ENCODE results near the gene GTF3C1. TPM values are rescaled to one million over a fixed set of nuclear protein-coding genes. Genes with fewer than 3 reads are reported as not detected.

The GTF3C1 gene
- total and polyA plus RNA-seq, 2 of the 13 experiments (the other 11 are each of a cell fraction or from before 2014, with no cell fraction given) = 29.2 to 72.7 TPM

DNA sequence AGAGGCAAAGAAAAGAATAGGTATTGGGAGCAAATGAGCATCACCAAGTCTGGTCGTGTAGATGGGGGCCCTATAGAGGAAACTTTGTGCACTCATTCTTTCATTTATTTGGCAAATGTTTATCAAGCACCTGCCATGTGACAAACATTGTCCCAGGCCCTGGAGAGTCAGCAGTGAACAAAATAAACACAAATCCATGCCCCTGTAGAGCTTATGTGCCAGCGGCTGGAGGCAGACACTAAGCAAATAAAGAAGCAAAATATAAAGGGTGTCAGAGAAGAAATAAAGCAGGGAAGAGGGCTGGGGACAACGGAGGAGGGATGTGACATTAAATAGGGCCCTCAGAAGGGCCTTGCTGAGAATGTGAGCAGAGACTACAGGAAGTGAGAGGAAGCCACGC, 45.8 kb upstream of the GTF3C1 start (continued):
- TF ChIP-seq MED8 (CRISPR knock-in tag; IDR thresholded peaks at IDR 0.05; ENCODE audit: insufficient replicate concordance) = no peak
- TF ChIP-seq ZNF776 (CRISPR knock-in tag; IDR thresholded peaks at IDR 0.05) = no peak

DNA sequence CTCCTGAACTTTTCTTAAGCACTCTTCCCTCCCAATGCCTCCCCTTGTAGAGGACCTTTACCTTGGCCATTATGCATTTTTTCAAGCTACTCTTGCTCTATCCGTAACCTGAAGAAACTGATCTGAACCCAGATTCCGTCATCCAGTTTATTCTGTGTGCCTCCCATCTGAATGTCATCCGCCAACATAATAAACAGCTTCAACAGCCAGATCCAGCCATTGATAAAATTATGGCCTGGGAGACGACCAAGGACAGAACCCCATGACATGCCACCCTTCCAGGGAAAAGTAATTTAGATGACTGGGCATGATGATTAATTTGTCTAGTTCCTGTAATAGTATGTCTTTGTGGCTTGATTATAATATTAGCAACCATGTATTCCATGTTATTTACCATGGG, 42.1 kb upstream of the GTF3C1 start:
- H3K79me2 ChIP-seq (ENCODE audit: insufficient read depth, low read length) = no peaks in the 10 kb centered on the region
- in situ Hi-C loops (cut with HindIII; ENCODE audit: extremely low pct_ligation_motif_present, low pct_unique_long_range_greater_than_20kb) (no loop called here), intact Hi-C loops (cut with micrococcal nuclease; ENCODE audit: unreplicated experiment) (no loop called here)
- peaks cover 14% of the 10 kb centered on the region for H3K4me1 ChIP-seq (ENCODE audit: insufficient read depth, low read length)
- no TSS peak for BruUV-seq (replicated peaks)
- no peak for TF ChIP-seq BORCS8-MEF2B (CRISPR knock-in tag; IDR thresholded peaks at IDR 0.05)
- no peaks in the 10 kb centered on the region for H4K20me1 ChIP-seq (ENCODE audit: insufficient read depth, low read length)
- 95% methylated on average over 4 of the region's 4 CpGs for WGBS (ENCODE audit: low lambda C conversion rate)
- no peaks in the 10 kb centered on the region for H3K27me3 ChIP-seq (ENCODE audit: control insufficient read depth in 1 of 2, insufficient read depth in 2 of 2, low read length in 2 of 2)
- ATAC-seq = no peak
- no peak for FAIRE-seq
- no peaks in the 10 kb centered on the region for H3K9me3 ChIP-seq (ENCODE audit: low read length)
- H3K4me3 ChIP-seq (replicated peaks in 1 of 3; ENCODE audit: insufficient read depth in 1 of 3, low read depth in 2 of 3, low read length in 3 of 3) = no peak overlapping the region
- H3K4me2 ChIP-seq (ENCODE audit: low read depth, low read length) = no peak overlapping the region
- 0 out of 5 replicates have a peak, but pooled peaks cover 0 to 2% of the 10 kb centered on the region in 2 experiments for H3K36me3 ChIP-seq (replicated peaks in 1 of 2; ENCODE audit: control insufficient read depth in 1 of 2, insufficient read depth in 2 of 2, low read length in 2 of 2)
- no peak for DNase-seq (ENCODE audit: low spot score)
- no peak overlapping the region for H3K9ac ChIP-seq (ENCODE audit: insufficient read depth, low read depth, low read length)
- ChIA-PET POLR2A (interaction anchor here (1.0 kb wide), 1 partner anchor 42 kb away, joined by 5 read pairs; the partner anchor contains the start of genes GTF3C1 and KATNIP), CTCF (ENCODE audit: low intra/inter-chr PET ratio, low total read pairs) (no interaction called here)
- H3K27ac ChIP-seq (ENCODE audit: extremely low read length, insufficient read depth, low read length) = no peak overlapping the region
- no peak overlapping the region for H2AFZ ChIP-seq (ENCODE audit: low read length)

DNA sequence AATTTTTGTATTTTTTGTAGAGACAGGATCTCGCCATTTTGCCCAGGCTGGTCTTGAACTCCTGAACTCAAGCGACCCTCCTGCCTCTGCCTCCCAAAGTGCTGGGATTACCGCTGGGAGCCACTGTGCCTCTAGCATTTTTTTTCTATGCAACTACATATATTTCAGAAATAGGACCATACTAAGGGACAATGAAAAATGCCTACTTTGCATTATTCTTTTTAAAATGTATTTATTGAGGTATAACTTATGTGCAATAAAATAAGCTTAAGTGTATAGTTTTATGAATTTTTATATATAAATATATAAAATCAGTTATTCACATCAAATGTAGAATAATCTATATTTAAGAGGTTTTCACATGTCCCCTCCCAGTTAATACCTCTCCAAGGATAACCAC, 38.3 kb upstream of the GTF3C1 start:
- Histone ChIP-seq H3K79me2 (ENCODE audit: insufficient read depth, low read length) (no peaks in the 10 kb centered on the region), H3K4me1 (ENCODE audit: insufficient read depth, low read length) (no peaks in the 10 kb centered on the region), H3K4me3 (replicated peaks in 1 of 3; ENCODE audit: insufficient read depth in 1 of 3, low read depth in 2 of 3, low read length in 3 of 3) (no peak overlapping the region), H4K20me1 (ENCODE audit: insufficient read depth, low read length) (no peaks in the 10 kb centered on the region), H3K27ac (ENCODE audit: extremely low read length, insufficient read depth, low read length) (no peak overlapping the region), H3K36me3 (replicated peaks in 1 of 2; ENCODE audit: control insufficient read depth in 1 of 2, insufficient read depth in 2 of 2, low read length in 2 of 2) (peaks cover 0 to 2% of the 10 kb centered on the region in 2 experiments; a peak in 1 of 5 replicates), H3K4me2 (ENCODE audit: low read depth, low read length) (no peak overlapping the region), H3K9ac (ENCODE audit: insufficient read depth, low read depth, low read length) (no peak overlapping the region), H3K27me3 (ENCODE audit: control insufficient read depth in 1 of 2, insufficient read depth in 2 of 2, low read length in 2 of 2) (no peaks in the 10 kb centered on the region), H3K9me3 (ENCODE audit: low read length) (no peaks in the 10 kb centered on the region), H2AFZ (ENCODE audit: low read length) (no peak overlapping the region)
- FAIRE-seq (no peak), DNase-seq (ENCODE audit: low spot score) (no peak), ATAC-seq (no peak)
- POLR2A ChIA-PET = interaction anchor here (1.0 kb wide), 1 partner anchor 9 kb away, joined by 4 read pairs; no protein-coding TSS in a partner anchor
- intact Hi-C loops (cut with micrococcal nuclease; ENCODE audit: unreplicated experiment) (no loop called here), in situ Hi-C loops (cut with HindIII; ENCODE audit: extremely low pct_ligation_motif_present, low pct_unique_long_range_greater_than_20kb) (no loop called here)
- BruUV-seq (replicated peaks) = no TSS peak
- 96% methylated on average over 3 of the region's 3 CpGs for WGBS (ENCODE audit: low lambda C conversion rate)
- CTCF ChIA-PET (ENCODE audit: low intra/inter-chr PET ratio, low total read pairs) = no interaction called here
- TF ChIP-seq MAFK (conservative IDR thresholded peaks at IDR 0.05 in 1 of 2, IDR thresholded peaks at IDR 0.05 in 1 of 2; ENCODE audit: low read length in 2 of 2) = peak; percentile 80 to 89
- no peak for TF ChIP-seq MAFG (CRISPR knock-in tag; IDR thresholded peaks at IDR 0.05)
- TF ChIP-seq SOX6 (IDR thresholded peaks at IDR 0.05) = no peak
- TF ChIP-seq SOX6 (CRISPR knock-in tag; IDR thresholded peaks at IDR 0.05) = no peak
- TF ChIP-seq, protein P1, sequence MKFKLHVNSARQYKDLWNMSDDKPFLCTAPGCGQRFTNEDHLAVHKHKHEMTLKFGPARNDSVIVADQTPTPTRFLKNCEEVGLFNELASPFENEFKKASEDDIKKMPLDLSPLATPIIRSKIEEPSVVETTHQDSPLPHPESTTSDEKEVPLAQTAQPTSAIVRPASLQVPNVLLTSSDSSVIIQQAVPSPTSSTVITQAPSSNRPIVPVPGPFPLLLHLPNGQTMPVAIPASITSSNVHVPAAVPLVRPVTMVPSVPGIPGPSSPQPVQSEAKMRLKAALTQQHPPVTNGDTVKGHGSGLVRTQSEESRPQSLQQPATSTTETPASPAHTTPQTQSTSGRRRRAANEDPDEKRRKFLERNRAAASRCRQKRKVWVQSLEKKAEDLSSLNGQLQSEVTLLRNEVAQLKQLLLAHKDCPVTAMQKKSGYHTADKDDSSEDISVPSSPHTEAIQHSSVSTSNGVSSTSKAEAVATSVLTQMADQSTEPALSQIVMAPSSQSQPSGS (CRISPR knock-in tag; IDR thresholded peaks at IDR 0.05) = no peak
- peak; percentile 81 for TF ChIP-seq MAFF (IDR thresholded peaks at IDR 0.05; ENCODE audit: low read depth, low read length)

All from HepG2 (cell line).